ENCODE data around the gene SLC7A1.

SLC7A1 gene

DNA sequence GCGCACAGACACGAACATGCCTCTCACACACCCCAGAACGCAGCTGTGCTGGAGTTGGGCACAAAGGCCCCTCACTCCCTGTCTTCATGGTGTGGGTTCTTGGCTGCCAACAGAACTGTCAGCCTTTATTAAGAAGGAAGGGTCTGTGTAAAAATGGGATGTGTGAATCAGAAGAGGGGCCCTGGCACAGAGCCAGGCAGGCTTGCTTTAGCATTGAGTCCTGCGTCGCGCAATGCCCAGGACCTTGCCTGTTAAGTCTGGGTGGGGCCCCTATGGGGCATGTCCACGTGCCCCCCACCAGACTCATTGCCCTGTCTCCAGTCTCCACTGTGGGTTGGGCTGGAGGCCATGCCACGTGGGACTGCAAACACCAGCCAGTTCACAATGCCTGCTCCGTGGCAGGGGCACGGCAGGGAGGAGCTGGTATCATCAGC is 84.8 kb downstream of the SLC7A1 start:
- no peak for DNase-seq (ENCODE audit: low read depth, low spot score)

DNA sequence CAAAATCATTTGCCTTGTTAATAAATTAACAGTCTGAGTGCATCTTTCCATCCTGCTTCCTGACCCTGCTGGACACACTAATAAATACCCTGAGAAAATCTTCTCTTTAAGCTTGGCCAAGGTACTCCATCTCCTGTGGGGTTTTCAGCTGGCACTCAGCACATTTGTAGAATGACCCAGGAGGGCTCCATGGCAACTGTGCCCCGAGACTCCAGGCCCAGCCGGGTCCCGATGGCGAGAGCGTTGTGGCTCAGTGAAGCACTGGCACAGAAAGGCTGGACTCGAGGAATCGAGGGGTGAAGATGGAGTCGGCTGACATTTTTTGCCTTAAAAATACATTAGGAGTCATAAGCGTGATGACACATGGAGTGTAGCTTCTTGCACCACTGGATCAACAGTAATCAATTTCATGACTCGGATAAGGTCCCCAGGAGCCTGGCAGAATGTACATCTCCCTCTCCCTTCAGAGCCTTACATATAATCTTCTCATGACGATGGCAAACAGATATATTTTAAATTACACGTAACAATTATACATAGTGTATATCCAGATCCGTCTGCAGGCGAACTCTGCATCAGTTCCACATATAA is 85.4 kb downstream of the SLC7A1 start:
- no peak for DNase-seq (ENCODE audit: low read depth, low spot score)

DNA sequence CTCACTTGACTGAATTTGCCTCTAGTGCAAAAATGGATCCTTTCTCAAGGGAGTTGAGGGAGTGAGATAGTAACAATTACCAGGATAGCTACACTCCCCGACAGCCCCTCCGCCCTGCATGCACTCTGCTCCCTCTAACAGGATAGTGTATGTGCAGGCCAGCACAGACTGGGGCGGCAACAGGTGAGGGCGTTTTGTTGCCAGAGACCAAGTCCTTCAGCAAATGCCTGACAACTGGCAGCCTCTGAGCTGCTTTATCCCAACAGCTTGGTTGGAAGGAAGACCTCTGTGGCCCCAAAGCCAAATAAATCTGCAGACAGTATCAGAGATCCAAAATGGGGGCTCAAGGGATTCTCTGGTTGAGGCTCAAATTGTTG is 86.6 kb downstream of the SLC7A1 start:
- DNase-seq (ENCODE audit: low read depth, low spot score), result no peak

DNA sequence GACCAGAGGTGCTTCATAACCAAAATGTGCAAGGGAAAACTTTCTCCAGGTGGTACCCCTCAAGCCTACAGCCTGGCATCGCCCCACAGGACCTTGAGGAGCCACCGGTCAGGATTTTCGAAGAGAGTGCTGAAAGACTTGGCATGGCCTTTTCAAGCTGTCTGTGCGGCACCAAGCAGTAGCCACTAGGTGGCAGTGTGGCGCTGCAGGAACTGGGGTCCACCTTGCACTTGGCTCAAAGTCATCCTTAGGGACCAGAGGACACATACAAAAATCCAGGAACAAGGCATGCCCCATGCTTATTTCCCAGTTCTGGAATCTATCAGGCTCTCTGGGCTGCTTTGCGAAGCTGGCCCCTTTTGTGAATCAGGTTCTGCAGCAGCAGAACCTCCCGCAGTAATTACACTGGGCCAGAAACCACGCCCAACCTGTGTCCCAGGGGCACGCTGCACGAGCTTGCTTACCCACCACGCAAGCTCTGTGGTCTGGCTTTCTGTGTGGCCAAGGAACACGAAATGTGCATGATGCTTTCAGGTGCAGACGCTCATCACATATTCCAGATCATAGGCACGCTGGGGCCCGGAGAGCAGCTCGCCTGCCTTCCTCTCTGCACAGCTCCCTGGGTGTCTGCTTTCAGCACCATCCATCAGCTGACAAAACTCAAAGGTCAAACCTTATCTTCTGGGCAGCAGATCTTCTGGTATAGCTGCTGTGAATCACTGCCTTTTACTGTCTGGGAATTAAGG is 87.2 kb downstream of the SLC7A1 start:
- DNase-seq (ENCODE audit: low read depth, low spot score), result peak; percentile 35

DNA sequence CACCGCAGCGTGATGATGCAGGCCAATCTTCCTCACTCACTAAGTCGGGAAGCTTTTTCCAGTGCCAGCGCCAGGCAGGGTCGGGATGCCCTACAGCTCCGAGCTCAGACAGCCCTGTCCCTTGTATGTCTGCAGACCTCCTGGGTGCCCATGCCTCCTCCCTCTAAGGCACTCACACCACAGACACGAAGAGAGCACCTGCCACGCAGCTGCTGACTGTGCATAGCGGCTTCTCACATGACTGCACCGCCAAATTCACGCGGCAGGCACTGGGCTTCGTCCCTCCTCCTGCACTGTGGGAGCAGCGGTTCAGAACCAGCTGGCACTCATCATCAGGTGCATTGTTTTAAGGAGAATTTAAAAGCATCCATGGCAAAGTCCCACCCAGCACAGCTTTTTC is 88.1 kb downstream of the SLC7A1 start:
- DNase-seq (ENCODE audit: low read depth, low spot score), result no peak

DNA sequence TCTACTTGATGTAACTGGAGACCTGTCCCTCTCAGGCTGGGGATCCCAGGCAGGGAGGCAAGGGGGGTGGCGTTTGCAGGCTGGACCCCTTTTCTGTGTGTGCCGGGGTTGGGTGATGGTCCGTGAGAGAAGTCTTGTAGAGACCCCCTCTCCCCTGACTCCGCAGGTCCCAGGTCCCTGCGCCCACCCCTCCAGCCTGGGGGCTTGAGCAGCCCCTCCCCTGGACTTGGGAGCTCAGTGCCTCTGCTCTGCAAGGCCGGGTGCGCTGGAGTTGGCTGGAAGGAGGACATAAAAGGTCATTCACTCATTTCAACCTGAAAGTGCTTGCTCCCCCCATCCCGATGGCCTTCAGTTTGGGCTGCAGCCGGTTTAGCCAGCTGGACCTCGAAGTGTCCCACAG is 89.5 kb downstream of the SLC7A1 start:
- no peak for DNase-seq (ENCODE audit: low read depth, low spot score)

DNA sequence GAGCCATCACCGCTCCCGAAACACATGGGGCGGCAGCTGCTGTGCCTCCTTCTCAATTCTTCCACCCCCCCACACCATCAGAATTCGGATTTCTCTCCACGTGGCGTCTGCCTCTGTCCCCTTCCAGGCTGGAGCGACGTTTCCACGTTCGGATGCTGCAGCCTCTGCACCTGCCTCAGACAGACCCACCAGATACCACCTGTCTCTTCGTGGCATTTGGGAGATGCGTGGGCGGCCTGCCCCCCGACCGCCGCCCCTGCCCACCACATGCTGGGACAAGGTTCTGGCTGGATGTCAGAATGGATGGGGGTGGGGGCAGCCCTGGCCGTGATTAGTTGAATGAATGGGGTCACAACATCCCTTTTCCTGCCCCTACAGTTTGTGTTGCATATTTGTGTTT is 90.0 kb downstream of the SLC7A1 start:
- DNase-seq (ENCODE audit: low read depth, low spot score), result no peak

DNA sequence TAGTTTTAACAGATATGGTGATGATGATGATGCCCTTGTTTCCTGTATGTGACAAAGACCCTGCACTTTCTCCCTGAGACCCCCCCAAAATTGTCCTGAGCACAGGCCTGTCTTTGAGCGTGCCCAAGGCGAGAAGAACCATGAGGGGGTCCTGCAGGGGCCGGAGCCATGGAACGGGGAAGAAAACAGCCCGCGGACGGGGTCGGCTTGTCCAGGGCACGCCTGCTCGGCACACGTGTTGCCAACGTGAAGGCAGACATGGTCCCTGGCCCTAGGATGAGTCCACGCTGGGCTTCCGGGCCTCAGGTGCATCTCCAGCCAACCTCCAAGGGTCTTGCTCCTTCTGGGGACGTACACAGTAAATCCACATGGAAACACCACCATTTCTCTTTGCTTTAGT is 90.8 kb downstream of the SLC7A1 start:
- DNase-seq (ENCODE audit: low read depth, low spot score), result no peak

DNA sequence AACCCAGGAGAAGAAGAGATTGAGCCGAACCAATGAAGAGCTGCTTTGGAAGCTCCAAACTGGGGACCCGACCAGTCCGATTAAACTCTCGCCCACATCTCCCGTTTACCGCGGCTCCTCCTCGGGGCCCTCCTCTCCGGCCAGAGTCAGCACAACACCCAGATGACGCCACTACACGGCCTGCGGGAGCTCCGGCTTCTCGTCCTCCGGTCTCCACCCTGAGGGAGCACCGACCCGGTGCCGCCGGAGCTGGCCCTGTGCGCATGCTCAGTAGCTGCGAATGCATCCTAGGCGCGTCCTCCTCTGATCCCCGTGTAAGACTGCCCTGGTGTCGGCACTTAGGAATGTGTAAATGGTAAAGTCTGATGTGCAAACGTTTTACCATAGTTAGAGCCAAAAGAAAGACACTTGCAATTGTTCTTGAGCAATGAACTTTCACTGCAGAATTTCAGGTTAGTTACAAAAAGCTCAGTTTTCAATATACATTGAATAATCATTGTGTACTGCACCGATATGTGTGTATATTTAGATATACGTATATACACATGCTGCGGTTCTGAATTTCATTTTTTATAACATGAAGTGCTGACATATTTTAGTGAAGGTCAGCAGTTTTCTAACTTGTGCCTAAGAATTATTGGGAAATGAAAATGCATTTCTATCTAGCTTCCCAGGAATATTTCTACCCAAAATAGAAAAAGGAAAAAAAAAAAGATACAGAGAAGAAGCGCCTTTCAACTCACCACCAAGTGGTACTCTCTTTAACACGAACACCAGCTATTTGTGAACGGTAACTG is 92.2 kb downstream of the SLC7A1 start:
- DNase-seq (ENCODE audit: low read depth, low spot score), result no peak

DNA sequence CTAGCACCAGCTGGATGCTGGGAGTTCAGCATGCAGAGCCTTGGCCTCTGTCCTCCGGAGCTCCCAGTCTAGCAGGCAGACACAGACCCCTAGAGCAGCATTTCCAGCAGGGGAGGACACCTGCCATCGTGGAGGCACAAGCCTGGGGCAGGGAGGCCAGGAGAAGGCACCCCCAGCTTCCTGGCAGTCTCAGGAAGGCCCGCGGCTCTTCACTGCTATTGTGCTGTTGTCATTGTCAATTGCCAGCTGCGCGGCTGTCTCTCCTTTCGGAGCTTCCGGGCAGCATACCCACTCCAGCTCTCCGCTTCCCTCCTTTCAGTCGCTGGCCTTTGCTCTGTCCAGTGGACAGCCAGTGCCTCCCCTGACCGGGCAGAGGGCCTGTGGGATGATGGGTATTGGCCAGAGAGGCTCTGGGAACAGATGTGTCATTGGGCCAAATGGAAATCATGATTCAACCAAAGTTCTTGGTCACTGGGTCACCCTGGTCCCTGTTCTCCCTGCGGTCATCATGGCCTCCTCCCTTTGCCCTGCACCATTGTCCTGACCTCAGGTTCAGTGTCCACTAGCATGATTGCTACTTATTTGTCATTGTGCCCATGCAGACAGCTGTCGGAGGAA is 93.0 kb downstream of the SLC7A1 start:
- DNase-seq (ENCODE audit: low read depth, low spot score), result no peak

DNA sequence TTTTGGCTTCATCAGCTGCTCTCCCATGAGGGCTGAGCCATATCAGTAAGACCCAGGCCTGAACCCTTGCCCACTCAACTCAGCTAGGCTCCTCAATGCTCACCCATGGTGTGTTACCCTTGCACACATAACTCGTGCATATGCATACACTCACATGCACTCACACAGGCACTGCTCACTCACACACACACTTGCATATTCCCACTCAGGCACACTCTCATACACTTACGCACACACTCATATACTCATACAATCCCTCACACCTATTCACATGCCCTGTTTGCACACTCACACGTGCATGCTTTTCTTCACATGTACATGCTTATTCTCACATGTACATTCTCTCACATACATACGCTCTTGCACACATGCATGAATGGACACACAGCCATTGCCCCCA is 93.8 kb downstream of the SLC7A1 start:
- no peak for DNase-seq (ENCODE audit: low read depth, low spot score)

DNA sequence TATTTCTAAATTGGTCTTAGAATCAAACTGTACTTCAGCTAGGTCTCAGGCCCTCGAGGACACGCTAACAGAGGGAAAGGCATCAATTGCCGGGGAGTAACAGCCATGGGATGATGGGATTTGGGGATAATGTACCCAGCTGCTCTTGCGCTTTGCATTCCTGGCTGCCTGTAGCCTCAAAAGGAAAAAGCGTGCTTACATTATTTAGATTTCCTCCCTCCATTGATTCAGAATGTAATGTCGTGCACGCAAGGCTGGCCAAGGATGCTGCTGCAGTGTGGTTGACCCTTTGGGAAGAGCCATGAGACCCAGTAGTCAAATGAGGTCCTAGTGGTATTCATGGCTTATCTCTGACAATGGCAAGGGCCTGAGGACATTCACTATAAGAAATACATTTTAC is 95.1 kb downstream of the SLC7A1 start:
- no peak for DNase-seq (ENCODE audit: low read depth, low spot score)

DNA sequence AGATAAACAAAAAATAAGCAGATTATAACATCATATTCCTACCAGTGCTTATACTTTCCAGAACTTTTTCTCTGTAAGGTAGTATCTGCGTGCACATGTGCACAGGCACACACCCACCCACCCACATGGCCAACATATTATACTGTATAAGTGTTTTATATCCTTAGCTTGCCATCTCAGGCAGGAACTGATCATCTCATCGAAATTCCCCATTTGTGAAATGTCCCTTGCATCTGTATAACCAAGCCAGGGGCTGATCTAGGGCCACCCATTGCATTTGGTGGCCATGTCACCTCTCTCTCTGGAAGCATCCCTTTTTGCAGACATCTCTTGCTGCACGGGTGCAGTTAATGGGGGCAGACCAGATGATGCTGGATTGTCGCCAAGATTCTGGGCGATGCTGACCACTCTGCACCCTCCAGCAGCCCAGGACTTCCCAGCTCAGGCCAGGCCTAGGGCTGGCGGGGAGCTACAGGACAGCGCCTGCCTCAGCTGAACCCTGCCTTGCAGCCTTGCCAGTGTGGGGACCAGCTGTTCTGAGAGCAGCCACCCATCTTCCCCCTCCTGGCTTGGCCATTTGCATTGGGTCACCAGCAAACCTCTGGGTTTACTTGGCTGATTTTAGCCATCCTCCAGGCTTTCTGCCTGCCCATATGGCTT is 95.9 kb downstream of the SLC7A1 start:
- DNase-seq (ENCODE audit: low read depth, low spot score), result no peak

DNA sequence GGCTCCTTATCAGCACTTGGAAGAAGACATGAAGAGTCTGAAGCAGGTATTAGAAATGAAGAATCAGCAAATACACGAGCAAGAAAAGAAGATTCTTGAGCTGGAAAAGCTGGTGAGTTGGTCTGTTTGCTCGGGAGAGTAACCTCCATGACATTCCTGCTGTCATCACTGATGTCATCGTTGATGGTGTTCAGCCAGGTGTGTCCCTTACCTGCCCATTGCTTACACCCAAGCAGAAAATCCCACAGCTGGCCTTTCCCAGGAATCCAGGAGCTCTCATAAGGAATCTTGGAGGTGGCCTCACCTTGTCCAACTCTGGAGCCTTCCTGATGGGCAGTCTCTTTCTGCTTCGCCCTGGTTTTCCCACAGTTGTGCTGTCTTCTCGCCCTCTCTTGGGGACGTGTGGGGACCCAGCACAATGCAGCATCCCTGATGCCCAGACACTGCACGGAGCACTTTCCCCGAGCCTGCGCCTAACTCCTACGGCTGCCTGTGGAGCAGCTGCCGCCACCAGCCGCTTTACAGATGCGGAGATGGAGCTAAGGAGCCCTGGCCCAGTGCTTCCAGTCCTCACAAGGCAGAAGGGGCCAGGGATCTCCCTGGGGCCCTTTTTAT is 97.0 kb downstream of the SLC7A1 start:
- DNase-seq (ENCODE audit: low read depth, low spot score), result no peak

DNA sequence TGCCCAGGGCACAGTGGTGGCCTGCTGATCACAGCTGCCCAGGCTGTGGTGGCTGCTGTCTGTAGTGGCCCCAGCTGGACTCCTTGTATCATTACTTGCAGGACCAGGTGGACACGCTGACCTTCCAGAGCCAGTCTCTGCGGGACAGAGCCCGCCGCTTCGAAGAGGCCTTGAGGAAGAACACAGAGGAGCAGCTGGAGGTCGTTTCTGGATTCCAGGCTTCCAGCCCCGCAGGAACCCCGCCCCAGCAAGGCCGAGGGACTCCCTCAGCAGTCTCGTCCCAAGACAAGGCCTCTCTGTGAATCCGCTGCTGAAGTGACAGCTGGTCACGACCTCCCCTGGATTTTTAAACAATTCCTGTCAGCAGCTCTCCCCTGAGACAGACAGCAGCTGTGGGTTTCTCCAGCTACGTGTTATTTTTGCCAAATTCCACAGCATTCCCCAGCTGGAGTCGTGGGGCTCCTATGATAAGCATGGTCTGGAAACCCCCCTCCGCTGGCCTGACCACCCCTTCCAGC is 98.3 kb downstream of the SLC7A1 start:
- DNase-seq (ENCODE audit: low read depth, low spot score), result no peak

DNA sequence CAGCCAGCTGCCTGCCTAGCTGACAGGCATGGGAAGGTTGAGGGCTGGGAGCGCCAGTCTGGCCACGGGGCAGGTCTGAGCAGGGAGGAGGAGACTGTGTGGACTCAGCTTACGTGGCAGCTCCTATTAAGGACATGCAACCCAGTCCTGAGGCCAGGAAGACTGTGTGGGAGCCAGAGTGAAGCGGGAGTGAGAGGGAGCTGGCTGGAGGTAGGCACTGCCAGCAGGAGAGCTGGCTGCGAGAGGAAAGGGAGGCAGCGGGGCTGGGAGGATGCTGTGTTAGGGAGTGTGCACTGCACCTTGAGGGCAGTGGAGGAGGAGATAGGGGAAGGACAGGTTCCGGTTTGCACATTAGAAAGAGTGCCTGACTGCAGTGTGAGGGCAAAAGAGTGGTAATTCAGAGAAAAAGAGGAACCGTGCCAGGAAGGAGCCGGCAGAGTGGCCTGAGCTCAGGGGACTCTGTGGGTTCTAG is 99.2 kb downstream of the SLC7A1 start:
- no peak for DNase-seq (ENCODE audit: low read depth, low spot score)

DNA sequence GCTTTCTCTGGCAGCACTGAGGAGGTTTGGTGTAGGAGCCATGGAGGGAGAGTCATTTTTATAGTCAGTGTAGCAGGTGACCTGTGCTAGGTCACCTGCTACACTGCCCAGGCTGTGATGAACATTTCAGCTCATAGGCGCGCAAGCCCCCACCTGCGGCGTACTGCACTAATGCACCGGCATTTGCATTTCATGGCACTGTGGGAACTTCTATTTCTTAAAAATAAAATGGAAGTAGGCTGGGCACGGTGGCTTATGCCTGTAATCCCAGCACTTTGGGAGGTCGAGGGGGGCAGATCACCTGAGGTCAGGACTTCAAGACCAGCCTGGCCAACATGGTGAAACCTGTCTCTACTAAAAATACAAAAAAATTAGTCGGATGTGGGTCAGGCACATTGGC is 101.0 kb downstream of the SLC7A1 start:
- DNase-seq (ENCODE audit: low read depth, low spot score), result no peak

DNA sequence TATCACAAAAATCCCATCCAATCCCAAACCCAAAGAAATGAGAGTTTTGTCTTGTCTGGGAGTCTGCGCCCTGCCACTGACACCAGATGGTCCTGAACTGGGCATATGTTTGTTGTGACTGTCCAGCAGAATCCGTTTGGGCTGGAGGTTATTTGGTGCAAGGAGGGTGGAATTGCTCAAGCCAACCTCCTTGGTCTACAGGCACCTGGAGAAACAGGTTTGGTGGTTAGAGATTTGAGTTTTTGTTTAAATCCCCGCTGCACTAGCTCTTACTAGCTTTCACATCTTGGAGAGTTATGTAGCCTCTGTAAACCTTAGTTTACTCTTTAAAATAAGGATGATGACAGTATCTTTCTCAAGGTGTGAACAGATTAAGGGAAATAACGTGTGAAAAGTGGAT is 101.7 kb downstream of the SLC7A1 start:
- no peak for DNase-seq (ENCODE audit: low read depth, low spot score)

DNA sequence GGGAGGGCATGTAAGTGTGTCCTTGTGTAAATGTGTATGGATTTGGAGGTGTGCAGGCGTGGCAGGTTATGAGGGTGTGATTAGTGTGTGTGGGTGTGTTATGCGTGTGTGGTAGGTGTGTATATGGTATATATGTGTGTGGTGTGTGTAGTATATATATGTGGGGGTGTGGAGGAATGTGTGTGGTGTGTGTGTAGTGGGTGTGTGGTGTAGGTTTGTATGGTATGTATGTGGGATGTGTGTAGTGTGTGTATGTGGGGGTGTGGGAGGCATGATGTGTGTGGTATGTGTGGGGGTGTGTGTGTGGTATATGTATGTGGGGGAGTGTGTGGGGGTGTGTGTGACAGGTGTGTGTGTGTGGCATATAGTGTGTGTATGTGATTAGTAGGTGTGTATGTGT is 104.2 kb downstream of the SLC7A1 start:
- DNase-seq (ENCODE audit: low read depth, low spot score), result no peak

DNA sequence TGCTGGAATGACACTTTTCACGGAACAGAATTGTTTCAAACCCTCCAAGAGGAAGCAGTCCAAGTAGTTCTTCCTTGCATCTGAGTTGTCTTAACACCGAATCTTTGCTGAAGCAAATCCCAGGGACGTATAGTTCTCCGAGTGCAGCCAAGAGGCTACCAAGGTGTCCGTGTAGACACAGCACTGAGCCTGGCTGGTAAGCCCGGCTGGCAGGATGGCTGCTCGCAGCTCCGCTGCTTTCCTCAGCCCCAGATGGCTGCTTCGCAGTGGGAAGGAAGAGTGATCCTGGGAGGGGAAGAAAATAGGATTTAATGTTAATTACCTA is 105.0 kb downstream of the SLC7A1 start:
- no peak for DNase-seq (ENCODE audit: low read depth, low spot score)
